Hepatocyte (in vitro differentiated cells): ENCODE data around the gene SLC46A1. TPM values are rescaled to one million over a fixed set of nuclear protein-coding genes. Genes with fewer than 3 reads are reported as not detected.

Experiments
- DNase-seq: peaks from one replicate; pipeline ENCODE4 v3.0.0-alpha.2; 2016; ENCODE audit warnings: low spot score
- H2AFZ ChIP-seq: fragments of 200-600 bp; sonication (generic); 2 replicates; pipeline ENCODE4 v1.6.0; 2016; ENCODE audit warnings: antibody characterized with exemption, mild to moderate bottlenecking
- H3K27ac ChIP-seq: fragments of 200-600 bp; sonication (generic); 2 replicates; pipeline ENCODE4 v1.5.1; 2016; ENCODE audit warnings: mild to moderate bottlenecking
- H3K27me3 ChIP-seq: fragments of 200-600 bp; sonication (generic); 2 replicates; pipeline ENCODE4 v1.6.1; 2016
- H3K36me3 ChIP-seq: fragments of 200-600 bp; sonication (generic); replicated peaks from 2 replicates; pipeline ENCODE4 v1.5.1; 2016; ENCODE audit warnings: low read depth; ENCODE audit not compliant: insufficient read depth
- H3K4me1 ChIP-seq: fragments of 200-600 bp; sonication (generic); 2 replicates; pipeline ENCODE4 v1.5.1; 2016; ENCODE audit warnings: mild to moderate bottlenecking, moderate library complexity; ENCODE audit not compliant: insufficient read depth
- H3K4me2 ChIP-seq: fragments of 200-600 bp; sonication (generic); 2 replicates; pipeline ENCODE4 v1.6.0; 2016
- H3K4me3 ChIP-seq: fragments of 200-600 bp; sonication (generic); 2 replicates; pipeline ENCODE4 v1.5.1; 2016; ENCODE audit warnings: mild to moderate bottlenecking
- H3K79me2 ChIP-seq: fragments of 200-600 bp; sonication (generic); 2 replicates; pipeline ENCODE4 v1.6.0; 2017; ENCODE audit warnings: mild to moderate bottlenecking
- H3K9me2 ChIP-seq: fragments of 200-600 bp; sonication (generic); replicated peaks from 2 replicates; pipeline ENCODE4 v1.6.0; 2017; ENCODE audit warnings: mild to moderate bottlenecking; ENCODE audit not compliant: insufficient read depth
- H3K9me3 ChIP-seq: fragments of 200-600 bp; sonication (generic); 2 replicates; pipeline ENCODE4 v1.5.1; 2016; ENCODE audit warnings: low read depth, mild to moderate bottlenecking
- H4K20me1 ChIP-seq: fragments of 200-600 bp; sonication (generic); 2 replicates; pipeline ENCODE4 v1.6.0; 2016; ENCODE audit warnings: mild to moderate bottlenecking; ENCODE audit not compliant: insufficient read depth, poor library complexity, severe bottlenecking
- EZH2 ChIP-seq: fragments of 200-600 bp; sonication (generic); IDR thresholded peaks from 2 replicates; pipeline ENCODE4 v1.6.1; 2016; ENCODE audit warnings: antibody characterized with exemption, mild to moderate bottlenecking, borderline replicate concordance
- EZH2phosphoT487 ChIP-seq: fragments of 200-600 bp; sonication (generic); IDR thresholded peaks from one replicate; pipeline ENCODE4 v1.6.1; 2018; ENCODE audit warnings: antibody characterized with exemption, mild to moderate bottlenecking, low read depth, moderate library complexity; ENCODE audit not compliant: unreplicated experiment, severe bottlenecking
- WGBS: methylation state at CpG from one replicate; pipeline ENCODE4 v1.1.6; 2016; ENCODE audit warnings: low lambda C conversion rate; ENCODE audit errors: missing lambda C conversion rate; 5-methylcytosine and 5-hydroxymethylcytosine counted together
- polyA plus RNA-seq: library from polyadenylated mRNA; unstranded; fragments of >200 nt; fragmentation: Nextera tagmentation; extraction: Ambion mirVana; gene quantifications from 2 replicates; pipeline ENCODE4 v1.2.1, GENCODE V29; 2016
- total RNA-seq: library from RNA; depleted of rRNA; stranded (reverse); fragments of >200 nt; gene quantifications from 2 replicates; pipeline ENCODE4 v1.2.3, GENCODE V29; 2014
- TF ChIP-seq, protein P1 (sequence below): fragments of 200-600 bp; sonication (generic); IDR thresholded peaks from 2 replicates; pipeline ENCODE4 v1.5.1; 2016; ENCODE audit warnings: antibody characterized with exemption, mild to moderate bottlenecking; ENCODE audit not compliant: poor library complexity

Gene SLC46A1
- total and polyA plus RNA-seq, 2 experiments from 2014 or later: 43.1 to 54.5 TPM

DNA sequence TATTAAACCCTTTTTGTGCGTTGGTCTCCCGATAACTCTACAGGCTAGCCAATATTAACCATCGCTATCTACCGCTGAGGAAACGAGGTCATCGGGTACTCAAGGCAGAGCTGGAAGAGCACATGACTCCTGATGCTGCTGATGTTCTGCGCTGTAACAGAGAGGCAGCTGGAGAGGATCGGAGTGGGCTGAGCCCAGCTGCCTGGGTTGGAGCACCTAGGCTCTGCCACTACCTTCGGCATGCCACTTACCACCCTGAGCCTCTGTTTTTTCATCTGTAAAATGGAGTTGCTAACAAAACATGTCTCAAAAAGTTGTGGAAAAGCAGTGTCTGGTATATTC, 432 bp upstream of the SLC46A1 start:
- Histone ChIP-seq H3K4me1 (peaks cover 28% of the 10 kb centered on the region), H4K20me1 (no peaks in the 10 kb centered on the region), H3K9me3 (no peaks in the 10 kb centered on the region), H3K27me3 (no peaks in the 10 kb centered on the region), H3K79me2 (peaks cover 13% of the 10 kb centered on the region), H3K4me3 (peak overlapping the region; percentile 94), H3K36me3 (no peaks in the 10 kb centered on the region), H3K9me2 (no peaks in the 10 kb centered on the region), H2AFZ (peak overlapping the region; percentile 74), H3K27ac (peak overlapping the region; percentile 81), H3K4me2 (peak overlapping the region; percentile 98)
- TF ChIP-seq EZH2phosphoT487 (no peak), EZH2 (no peak)
- TF ChIP-seq, protein P1, sequence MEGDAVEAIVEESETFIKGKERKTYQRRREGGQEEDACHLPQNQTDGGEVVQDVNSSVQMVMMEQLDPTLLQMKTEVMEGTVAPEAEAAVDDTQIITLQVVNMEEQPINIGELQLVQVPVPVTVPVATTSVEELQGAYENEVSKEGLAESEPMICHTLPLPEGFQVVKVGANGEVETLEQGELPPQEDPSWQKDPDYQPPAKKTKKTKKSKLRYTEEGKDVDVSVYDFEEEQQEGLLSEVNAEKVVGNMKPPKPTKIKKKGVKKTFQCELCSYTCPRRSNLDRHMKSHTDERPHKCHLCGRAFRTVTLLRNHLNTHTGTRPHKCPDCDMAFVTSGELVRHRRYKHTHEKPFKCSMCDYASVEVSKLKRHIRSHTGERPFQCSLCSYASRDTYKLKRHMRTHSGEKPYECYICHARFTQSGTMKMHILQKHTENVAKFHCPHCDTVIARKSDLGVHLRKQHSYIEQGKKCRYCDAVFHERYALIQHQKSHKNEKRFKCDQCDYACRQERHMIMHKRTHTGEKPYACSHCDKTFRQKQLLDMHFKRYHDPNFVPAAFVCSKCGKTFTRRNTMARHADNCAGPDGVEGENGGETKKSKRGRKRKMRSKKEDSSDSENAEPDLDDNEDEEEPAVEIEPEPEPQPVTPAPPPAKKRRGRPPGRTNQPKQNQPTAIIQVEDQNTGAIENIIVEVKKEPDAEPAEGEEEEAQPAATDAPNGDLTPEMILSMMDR: no peak
- 30% methylated on average over 9 of the region's 9 CpGs for WGBS
- DNase-seq: peak; percentile 62

DNA sequence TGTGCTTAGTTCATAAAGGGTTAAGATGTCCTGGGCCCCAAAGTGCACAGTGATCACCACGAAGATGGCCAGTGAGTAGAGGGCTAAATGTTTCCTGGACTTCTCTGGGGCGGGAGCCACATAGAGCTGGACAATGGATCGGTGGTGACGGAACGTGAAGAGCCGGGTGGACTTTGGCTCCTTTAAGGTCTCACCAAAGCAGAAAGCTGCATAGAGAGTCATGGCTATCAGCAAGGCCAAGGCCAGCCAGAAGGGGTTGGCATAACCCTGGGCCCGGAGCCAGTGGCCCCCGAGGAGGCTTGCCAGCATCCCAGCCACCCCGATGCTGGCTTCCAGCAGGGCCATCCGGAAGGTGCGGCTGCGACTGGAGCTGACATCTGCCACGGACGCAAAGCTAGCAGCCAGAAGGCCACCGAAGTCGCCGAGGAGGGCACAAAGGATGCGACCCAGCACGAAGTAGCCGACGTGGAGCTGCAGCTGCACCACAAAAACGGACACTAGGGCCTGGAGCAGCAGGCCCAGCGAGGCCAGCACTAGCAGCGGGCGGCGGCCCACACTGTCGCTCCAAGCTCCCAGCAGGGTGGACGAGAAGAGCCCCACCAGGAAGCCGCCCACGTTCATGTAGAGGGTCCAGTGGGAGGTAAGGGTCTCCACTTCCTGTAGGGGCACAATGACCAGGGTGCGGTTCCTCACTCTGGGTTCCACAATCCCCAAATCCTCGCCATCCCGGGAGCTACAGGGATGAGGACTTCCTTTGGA, 1.0 kb downstream of the SLC46A1 start:
- Histone ChIP-seq H3K4me2 (peak overlapping the region; percentile 98), H3K36me3 (no peaks in the 10 kb centered on the region), H4K20me1 (no peaks in the 10 kb centered on the region), H3K79me2 (peaks cover 13% of the 10 kb centered on the region), H3K9me2 (no peaks in the 10 kb centered on the region), H3K27ac (peak overlapping the region; percentile 81), H3K4me1 (peaks cover 28% of the 10 kb centered on the region), H3K9me3 (no peaks in the 10 kb centered on the region), H3K4me3 (peak overlapping the region; percentile 94), H2AFZ (peak overlapping the region; percentile 74), H3K27me3 (no peaks in the 10 kb centered on the region)
- WGBS: 56% methylated on average over 33 of the region's 33 CpGs
- DNase-seq: no peak
- no peak for TF ChIP-seq EZH2phosphoT487
- TF ChIP-seq, protein P1: no peak
- no peak for TF ChIP-seq EZH2

DNA sequence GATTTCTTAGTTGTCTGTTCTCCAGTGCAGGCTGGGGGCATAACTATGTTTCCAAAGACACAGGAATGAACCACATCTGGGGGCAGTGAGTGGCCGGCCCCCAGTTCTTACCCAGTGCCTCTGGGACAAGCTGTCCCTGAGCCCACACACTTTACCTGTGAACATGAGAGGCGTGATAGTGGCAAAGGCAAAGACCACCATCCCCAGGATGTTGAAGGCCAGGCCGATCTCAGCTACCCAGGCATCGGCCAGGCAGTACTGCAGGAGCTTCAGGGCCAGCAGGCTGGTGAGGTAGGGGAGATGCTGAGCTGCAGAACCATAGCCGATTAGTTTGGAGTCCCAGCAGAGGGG, 1.6 kb downstream of the SLC46A1 start:
- H3K27me3 ChIP-seq: no peaks in the 10 kb centered on the region
- H4K20me1 ChIP-seq: no peaks in the 10 kb centered on the region
- H2AFZ ChIP-seq: no peak overlapping the region
- TF ChIP-seq EZH2phosphoT487 (no peak), EZH2 (no peak)
- TF ChIP-seq, protein P1: no peak
- peaks cover 28% of the 10 kb centered on the region for H3K4me1 ChIP-seq
- H3K4me3 ChIP-seq: no peak overlapping the region
- peak overlapping the region; percentile 81 for H3K27ac ChIP-seq
- peak overlapping the region; percentile 98 for H3K4me2 ChIP-seq
- H3K79me2 ChIP-seq: peaks cover 13% of the 10 kb centered on the region
- no peak for DNase-seq
- no peaks in the 10 kb centered on the region for H3K9me3 ChIP-seq
- no peaks in the 10 kb centered on the region for H3K9me2 ChIP-seq
- no peaks in the 10 kb centered on the region for H3K36me3 ChIP-seq
- WGBS: 89% methylated on average over 5 of the region's 5 CpGs
